GM19238 (cell line): ENCODE data around the gene BTN3A1.
A peak's percentile ranks its signal among the peaks of the same experiment; 100 is the strongest.
"Not testable (repeated sequence)": the region's sequence is repeated elsewhere in the genome, so short reads cannot be mapped to it uniquely, and the experiment has no call there.

Source experiments
- DNase-seq: peaks from one replicate; pipeline ENCODE4 v3.0.0; 2011; ENCODE audit warnings: low spot score; ENCODE audit not compliant: insufficient read length

Gene BTN3A1

GRCh38 chr6:26401987-26402658 is at the start of gene BTN3A1:
Gene BTN3A1 (plus strand): TSS chr6:26402275. CDS start chr6:26405564, 3,289 bp downstream.
- peak; percentile 49 for DNase-seq

- no peak for DNase-seq
These were observed 49.8 kb upstream of the BTN3A1 start for GRCh38 chr6:26352315-26352714.

GRCh38 chr6:26354162-26354561 is 47.9 kb upstream of the BTN3A1 start:
- DNase-seq, result no peak

GRCh38 chr6:26355366-26355765 is 46.7 kb upstream of the BTN3A1 start:
- DNase-seq, result no peak

- not testable (repeated sequence) for DNase-seq
These were observed 44.5 kb upstream of the BTN3A1 start for GRCh38 chr6:26357543-26357942.

- peak; percentile 32 for DNase-seq
These were observed 43.5 kb upstream of the BTN3A1 start for GRCh38 chr6:26358511-26358981.

- DNase-seq, result no peak
These were observed 42.3 kb upstream of the BTN3A1 start for GRCh38 chr6:26359765-26360164.

GRCh38 chr6:26360451-26361416 is 41.3 kb upstream of the BTN3A1 start:
- no peak for DNase-seq

GRCh38 chr6:26361544-26361943 is 40.5 kb upstream of the BTN3A1 start:
- no peak for DNase-seq

- DNase-seq, result no peak
These were observed 39.8 kb upstream of the BTN3A1 start for GRCh38 chr6:26362093-26362835.

- DNase-seq, result no peak
These were observed 39.2 kb upstream of the BTN3A1 start for GRCh38 chr6:26362836-26363220.

GRCh38 chr6:26363882-26364701 is 38.0 kb upstream of the BTN3A1 start:
- no peak for DNase-seq

- DNase-seq, result no peak
These were observed 36.5 kb upstream of the BTN3A1 start for GRCh38 chr6:26365633-26365995.

- no peak for DNase-seq
These were observed 35.6 kb upstream of the BTN3A1 start for GRCh38 chr6:26366504-26366903.

GRCh38 chr6:26367114-26367513 is 35.0 kb upstream of the BTN3A1 start:
- DNase-seq, result no peak

GRCh38 chr6:26371813-26372212 is 30.3 kb upstream of the BTN3A1 start:
- not testable (repeated sequence) for DNase-seq

GRCh38 chr6:26372308-26373144 is 29.5 kb upstream of the BTN3A1 start:
- DNase-seq, result no peak

GRCh38 chr6:26375270-26375669 is 26.8 kb upstream of the BTN3A1 start:
- no peak for DNase-seq

- no peak for DNase-seq
These were observed 24.4 kb upstream of the BTN3A1 start for GRCh38 chr6:26377719-26378118.

- not testable (repeated sequence) for DNase-seq
These were observed 23.9 kb upstream of the BTN3A1 start for GRCh38 chr6:26378143-26378542.
